DLD1 (cell line): ENCODE data around the gene CD3D.
"Not testable (repeated sequence)": the region's sequence is repeated elsewhere in the genome, so short reads cannot be mapped to it uniquely, and the experiment has no call there.

ENCODE experiments used
- in situ Hi-C: cut with HindIII; loops from 2 replicates; pipeline ENCODE4 v1.10.0; 2017; ENCODE audit warnings: low sequenced_read_pairs

CD3D gene

GRCh38 chr11:118339281-118339961, 3.1 kb downstream of the CD3D start:
- in situ Hi-C loops, result no loop called here

- in situ Hi-C loops, result no loop called here
Observed at GRCh38 chr11:118338637-118339061, 3.9 kb downstream of the CD3D start.

DNA sequence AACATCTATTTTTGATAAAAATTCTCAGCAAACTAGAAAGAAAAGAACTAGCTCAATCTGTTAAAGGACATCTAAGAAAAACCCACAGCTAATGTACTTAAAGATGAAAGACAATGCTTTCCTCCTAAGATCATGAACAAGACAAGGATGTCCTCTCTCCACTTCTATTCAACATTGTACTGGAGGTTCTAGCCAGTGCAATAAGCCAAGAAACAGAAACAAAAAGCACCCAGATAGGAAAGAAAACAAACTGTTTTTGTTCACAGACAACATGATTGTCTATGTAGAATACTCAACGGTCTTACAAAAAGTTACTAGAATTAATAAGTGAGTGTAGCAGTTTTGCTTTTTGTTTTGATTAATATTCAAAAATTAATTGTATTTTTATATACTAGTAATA, 7.8 kb downstream of the CD3D start:
- in situ Hi-C loops, result no loop called here

DNA sequence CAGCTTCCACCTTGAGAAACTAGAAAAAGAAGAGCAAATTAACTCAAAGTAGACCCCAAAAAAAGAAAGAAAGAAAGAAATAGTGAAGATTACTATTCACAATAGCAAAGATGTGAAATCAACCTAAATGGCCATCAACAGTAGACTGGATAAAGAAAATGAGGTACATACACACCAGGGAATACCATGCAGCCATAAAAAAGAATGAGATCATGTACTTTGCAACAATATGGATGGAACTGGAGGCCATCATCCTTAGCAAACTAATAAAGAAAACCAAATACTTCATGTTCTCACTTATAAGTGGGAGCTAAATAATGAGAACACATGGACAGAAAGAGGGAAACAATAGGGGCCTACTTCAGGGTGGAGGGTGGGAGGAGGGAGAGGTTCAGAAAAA, 13.8 kb downstream of the CD3D start:
- in situ Hi-C loops, result no loop called here

GRCh38 chr11:118325283-118325682, 17.2 kb downstream of the CD3D start:
- in situ Hi-C loops, result no loop called here

GRCh38 chr11:118322721-118323120, 19.8 kb downstream of the CD3D start:
- in situ Hi-C loops, result no loop called here

- in situ Hi-C loops, result no loop called here
Observed at GRCh38 chr11:118321386-118322082, 21.0 kb downstream of the CD3D start.

- in situ Hi-C loops, result no loop called here
Observed at GRCh38 chr11:118320515-118320914, 22.0 kb downstream of the CD3D start.

- in situ Hi-C loops, result no loop called here
Observed at GRCh38 chr11:118319337-118319707, 23.2 kb downstream of the CD3D start.

DNA sequence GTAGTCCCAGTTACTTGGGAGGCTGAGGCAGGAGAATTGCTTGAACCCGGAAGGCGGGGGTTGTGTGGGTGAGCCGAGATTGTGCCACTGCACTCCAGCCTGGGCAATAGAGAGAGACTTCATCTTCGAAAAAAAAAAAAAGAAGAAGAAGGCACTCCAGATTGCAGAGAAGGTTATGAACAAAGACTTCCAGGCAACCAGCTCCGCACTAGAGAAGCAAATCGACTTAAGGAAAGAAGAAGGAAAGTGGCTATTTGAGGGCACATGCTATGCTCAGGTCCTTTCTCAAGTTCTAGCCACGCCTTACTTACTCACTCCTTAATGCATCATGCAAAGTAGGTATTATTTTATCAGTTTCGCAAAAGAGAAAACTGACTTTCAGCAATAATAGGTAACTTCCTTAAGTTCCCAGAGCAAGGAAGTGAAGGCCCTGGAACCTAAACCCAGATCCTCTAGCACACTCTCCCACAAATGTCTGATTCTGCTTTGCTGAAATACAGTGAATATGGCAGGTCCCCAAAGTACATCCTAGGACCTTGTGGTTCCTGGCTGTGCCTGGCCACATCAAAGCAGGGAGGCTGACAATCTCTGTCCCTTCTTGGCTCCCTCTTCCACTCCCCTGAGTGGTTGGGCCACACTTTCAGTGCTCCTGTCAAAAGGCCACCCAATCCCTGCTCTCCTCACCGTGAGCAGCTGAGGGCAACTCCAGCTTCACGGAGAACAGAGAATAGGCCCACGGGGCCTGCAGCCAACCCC, 23.7 kb downstream of the CD3D start:
- in situ Hi-C loops, result no loop called here

DNA sequence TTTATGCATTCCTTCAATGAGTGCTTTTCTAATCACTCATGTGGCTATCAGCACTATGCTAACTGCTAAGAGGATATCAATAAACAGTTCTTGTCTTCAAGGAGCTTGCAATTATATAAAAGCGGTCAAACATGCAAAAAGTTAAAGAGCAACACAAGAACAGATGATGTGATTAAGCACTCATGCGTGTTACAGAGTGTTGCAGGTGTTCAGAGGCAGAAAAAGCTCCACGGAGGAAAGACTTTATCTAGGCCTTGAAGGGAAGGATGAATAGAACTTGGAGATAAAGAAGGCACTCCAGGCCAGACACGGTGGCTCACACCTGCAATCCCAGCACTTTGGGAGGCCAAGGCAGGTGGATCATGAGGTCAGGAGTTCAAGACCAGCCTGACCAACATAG, 24.4 kb downstream of the CD3D start:
- in situ Hi-C loops, result no loop called here

GRCh38 chr11:118314988-118315411, 27.5 kb downstream of the CD3D start:
- in situ Hi-C loops, result no loop called here

DNA sequence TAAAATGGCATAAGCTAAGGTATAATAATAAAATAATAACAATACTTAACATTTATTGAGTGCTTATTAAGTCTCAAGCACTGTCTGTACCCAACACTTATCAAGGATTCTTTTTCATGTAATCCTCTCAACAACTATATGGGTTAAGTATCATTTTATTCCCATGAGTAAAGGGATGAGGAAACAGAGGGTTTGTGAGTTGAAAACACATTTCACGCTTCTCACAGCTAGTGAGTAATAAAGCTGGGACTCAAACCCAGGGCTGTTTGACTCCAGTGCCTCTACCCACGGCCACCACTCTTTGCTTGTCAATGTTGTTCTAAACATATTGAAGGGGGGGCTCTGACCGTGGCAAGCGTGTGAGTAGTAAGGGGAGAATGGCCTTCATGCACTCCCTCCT, 29.3 kb downstream of the CD3D start:
- in situ Hi-C loops, result no loop called here

DNA sequence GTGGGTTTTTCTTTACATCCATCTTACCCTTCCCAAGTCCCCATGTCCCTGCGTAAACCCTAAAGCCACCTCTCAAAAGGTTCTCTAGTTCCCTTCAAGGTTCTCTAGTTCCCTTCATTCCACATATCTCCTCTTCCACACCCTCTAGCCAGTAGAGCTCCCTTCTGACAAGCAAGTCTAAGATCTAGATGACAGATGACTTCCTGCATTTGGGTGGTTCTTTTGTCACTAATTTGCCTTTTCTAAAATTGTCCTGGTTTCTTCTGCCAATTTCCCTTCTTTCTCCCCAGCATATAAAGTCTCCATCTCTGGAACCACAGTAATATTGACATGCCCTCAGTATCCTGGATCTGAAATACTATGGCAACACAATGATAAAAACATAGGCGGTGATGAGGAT, 30.2 kb downstream of the CD3D start:
- in situ Hi-C loops, result no loop called here

- in situ Hi-C loops, result no loop called here
Observed at GRCh38 chr11:118311518-118311917, 31.0 kb downstream of the CD3D start.

DNA sequence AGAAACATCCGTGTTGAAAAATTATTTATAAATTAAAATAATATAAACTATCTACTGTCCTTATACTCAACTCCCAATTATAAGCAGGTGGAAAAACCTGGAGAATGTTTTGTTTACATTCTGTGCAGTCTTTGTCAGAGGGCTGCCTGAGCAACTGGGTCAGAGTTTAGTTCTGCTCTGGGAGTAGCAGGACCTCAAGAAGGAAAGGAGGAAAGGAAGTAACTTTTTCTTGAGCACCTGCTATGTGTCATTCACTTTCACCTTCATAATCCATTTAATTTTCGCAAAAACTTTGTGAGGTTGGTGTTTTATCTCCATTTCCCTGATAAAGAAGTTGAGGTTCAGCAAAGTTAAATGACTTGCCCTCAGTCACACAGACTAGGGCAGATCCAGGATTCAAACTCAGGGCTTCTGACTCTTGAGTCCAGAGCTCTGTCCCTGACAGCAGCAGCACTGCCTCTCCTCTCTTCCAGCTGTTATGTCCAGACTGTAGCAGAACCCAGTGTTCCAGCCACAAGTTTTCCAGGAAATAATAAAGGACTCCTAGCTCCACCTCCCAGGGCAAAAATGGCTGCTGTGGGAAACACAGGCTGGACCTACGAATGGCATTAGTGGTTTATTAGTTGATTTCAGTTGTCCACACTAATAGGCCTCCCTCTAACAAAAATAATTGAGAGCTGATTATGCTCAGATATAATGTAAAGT, 31.6 kb downstream of the CD3D start:
- in situ Hi-C loops, result no loop called here

DNA sequence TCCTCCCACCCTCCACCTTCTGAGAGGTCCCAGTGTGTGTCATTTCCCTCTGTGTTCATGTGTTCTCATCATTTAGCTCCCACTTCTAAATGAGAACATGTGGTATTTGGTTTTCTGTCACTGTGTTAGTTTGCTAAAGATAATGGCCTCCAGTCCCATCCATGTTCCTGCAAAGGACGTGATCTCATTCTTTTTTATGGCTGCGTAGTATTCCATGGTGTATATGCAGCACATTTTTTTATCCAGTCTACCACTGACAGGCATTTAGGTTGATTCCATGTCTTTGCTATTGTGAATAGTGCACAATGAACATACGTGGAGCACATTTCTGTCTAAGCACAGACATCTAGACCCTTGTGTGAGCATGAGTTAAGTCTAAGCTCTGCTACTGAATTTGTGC, 32.2 kb downstream of the CD3D start:
- in situ Hi-C loops, result no loop called here

- in situ Hi-C loops, result not testable (repeated sequence)
Observed at GRCh38 chr11:118308995-118309528, 33.4 kb downstream of the CD3D start.

DNA sequence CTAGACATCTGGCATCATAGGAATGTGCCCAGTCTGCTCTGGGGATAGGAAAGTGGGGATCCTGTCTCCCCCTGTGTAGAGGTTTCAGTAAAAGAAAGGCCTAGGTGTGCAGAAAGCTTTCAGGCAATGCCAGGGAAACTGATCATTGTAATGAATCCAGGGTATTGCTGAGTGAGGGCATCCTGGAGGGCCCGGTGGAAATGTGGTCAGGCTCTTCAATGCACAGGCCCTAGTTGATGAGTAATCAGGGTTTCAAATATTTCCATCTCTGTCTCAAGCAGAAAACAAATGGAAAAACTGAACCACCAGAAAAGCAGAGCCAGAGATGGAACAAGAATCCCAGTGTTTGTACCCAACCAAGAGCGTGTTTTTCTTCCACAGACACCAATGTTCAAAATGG, 35.9 kb downstream of the CD3D start:
- in situ Hi-C loops, result no loop called here

- in situ Hi-C loops, result no loop called here
Observed at GRCh38 chr11:118305726-118306125, 36.8 kb downstream of the CD3D start.
